Chondrocyte (in vitro differentiated cells): ENCODE results near the gene TTC1. TPM values are rescaled to one million over a fixed set of nuclear protein-coding genes. Genes with fewer than 3 reads are reported as not detected.
A peak's percentile ranks its signal among the peaks of the same experiment; 100 is the strongest.

Experiments used
- DNase-seq: peaks from one replicate; pipeline ENCODE4 v3.0.0; 2021; ENCODE audit warnings: mixed read lengths, low spot score
- H3K27ac Mint-ChIP-seq: one replicate; pipeline ENCODE4 v1.8.0; 2021; ENCODE audit warnings: mild to moderate bottlenecking, moderate library complexity, mixed read lengths; ENCODE audit not compliant: unreplicated experiment
- H3K27me3 Mint-ChIP-seq: 2 replicates; pipeline ENCODE4 v1.8.0; 2021; ENCODE audit warnings: low read depth, mixed read lengths
- H3K36me3 Mint-ChIP-seq: 2 replicates; pipeline ENCODE4 v1.8.0; 2021; ENCODE audit warnings: low read depth, mixed read lengths
- H3K4me1 Mint-ChIP-seq: 2 replicates; pipeline ENCODE4 v1.8.0; 2021; ENCODE audit warnings: low read depth, mild to moderate bottlenecking, mixed read lengths
- H3K4me3 Mint-ChIP-seq: one replicate; pipeline ENCODE4 v1.8.0; 2021; ENCODE audit warnings: mild to moderate bottlenecking, moderate library complexity, mixed read lengths; ENCODE audit not compliant: unreplicated experiment
- H3K9me3 Mint-ChIP-seq: 2 replicates; pipeline ENCODE4 v1.8.0; 2021; ENCODE audit warnings: low read depth, mixed read lengths
- CTCF ChIP-seq: fragments of 200-600 bp; sonication (generic); IDR thresholded peaks from 2 replicates; pipeline ENCODE4 v1.5.0; 2021; ENCODE audit warnings: antibody characterized with exemption, mild to moderate bottlenecking, moderate library complexity
- total RNA-seq: library from RNA; stranded (reverse); gene quantifications from 3 replicates; pipeline ENCODE4 v1.2.1, GENCODE V29; 2021

The TTC1 gene
- total RNA-seq, 1 donor from 2014 or later: 41.1 TPM

GRCh38 chr5:160054047-160054446, 45.1 kb downstream of the TTC1 start:
- H3K9me3 Mint-ChIP-seq: peaks cover 7% of the 10 kb centered on the region
- no peaks in the 10 kb centered on the region for H3K27me3 Mint-ChIP-seq
- peak overlapping the region; percentile 71 for H3K27ac Mint-ChIP-seq
- peaks cover 17% of the 10 kb centered on the region for H3K4me1 Mint-ChIP-seq
- TF ChIP-seq CTCF: no peak
- no peak overlapping the region for H3K4me3 Mint-ChIP-seq
- DNase-seq: no peak
- peaks cover 47% of the 10 kb centered on the region for H3K36me3 Mint-ChIP-seq

GRCh38 chr5:160054831-160055230, 45.9 kb downstream of the TTC1 start:
- H3K27me3 Mint-ChIP-seq: no peaks in the 10 kb centered on the region
- H3K4me3 Mint-ChIP-seq: no peak overlapping the region
- no peak for TF ChIP-seq CTCF
- H3K27ac Mint-ChIP-seq: no peak overlapping the region
- no peak for DNase-seq
- peaks cover 42% of the 10 kb centered on the region for H3K36me3 Mint-ChIP-seq
- H3K4me1 Mint-ChIP-seq: peaks cover 17% of the 10 kb centered on the region
- peaks cover 7% of the 10 kb centered on the region for H3K9me3 Mint-ChIP-seq

- no peak for DNase-seq
Observed at GRCh38 chr5:160057256-160057655, 48.3 kb downstream of the TTC1 start.

GRCh38 chr5:160060001-160060400, 51.1 kb downstream of the TTC1 start:
- Mint-ChIP-seq H3K36me3 (peaks cover 35% of the 10 kb centered on the region), H3K27me3 (no peaks in the 10 kb centered on the region), H3K4me1 (peaks cover 3% of the 10 kb centered on the region), H3K4me3 (no peak overlapping the region), H3K27ac (no peak overlapping the region), H3K9me3 (peaks cover 7% of the 10 kb centered on the region)
- DNase-seq: no peak
- no peak for TF ChIP-seq CTCF

More at GRCh38 chr5:160057256-160057655, 48.3 kb downstream of the TTC1 start:
- no peak overlapping the region for H3K27ac Mint-ChIP-seq
- H3K4me3 Mint-ChIP-seq: no peak overlapping the region
- H3K27me3 Mint-ChIP-seq: no peaks in the 10 kb centered on the region
- peaks cover 40% of the 10 kb centered on the region for H3K36me3 Mint-ChIP-seq
- peaks cover 17% of the 10 kb centered on the region for H3K4me1 Mint-ChIP-seq
- H3K9me3 Mint-ChIP-seq: peaks cover 7% of the 10 kb centered on the region
- no peak for TF ChIP-seq CTCF

- no peak for TF ChIP-seq CTCF
- Mint-ChIP-seq H3K4me1 (no peaks in the 10 kb centered on the region), H3K4me3 (no peak overlapping the region), H3K36me3 (peaks cover 26% of the 10 kb centered on the region), H3K27me3 (no peaks in the 10 kb centered on the region), H3K9me3 (peaks cover 7% of the 10 kb centered on the region), H3K27ac (no peak overlapping the region)
- no peak for DNase-seq
Observed at GRCh38 chr5:160061770-160062169, 52.8 kb downstream of the TTC1 start.
